SK-N-SH (cell line): ENCODE measurements around the gene MUC22. TPM values are rescaled to one million over a fixed set of nuclear protein-coding genes. Genes with fewer than 3 reads are reported as not detected.
"Not testable (repeated sequence)": the region's sequence is repeated elsewhere in the genome, so short reads cannot be mapped to it uniquely, and the experiment has no call there.

Source experiments
- CTCF ChIA-PET: fragments of 300-600, 350-600 bp; formaldehyde crosslinking; extraction: SDS; loops from one replicate; lab custom pipeline; 2021; lab: Yijun Ruan, JAX
- POLR2A ChIA-PET: fragments of 350-600 bp; sonication (Branson Sonifier 250); formaldehyde crosslinking; extraction: SDS; loops from one replicate; lab custom pipeline; 2020; ENCODE audit warnings: antibody characterized with exemption, inconsistent platforms; lab: Yijun Ruan, JAX
- DNase-seq: peaks from one replicate; pipeline ENCODE4 v3.0.0; 2012
- H2AFZ ChIP-seq: fragments of 200-600 bp; sonication (generic); 2 replicates; pipeline ENCODE4 v1.8.1; 2016; ENCODE audit warnings: antibody characterized with exemption, mild to moderate bottlenecking, low read depth
- H3F3A ChIP-seq: fragments of 200-600 bp; sonication (generic); replicated peaks from 2 replicates; pipeline ENCODE3; 2016; ENCODE audit warnings: antibody characterized with exemption, mild to moderate bottlenecking; ENCODE audit not compliant: insufficient read depth
- H3K27ac ChIP-seq, 2 experiments: fragments of 200-500 bp in 1 of 2; fragments of 200-600 bp in 1 of 2; sonication (Bioruptor generic) in 1 of 2; sonication (generic), shearing (Covaris generic) in 1 of 2; 2 replicates each; pipeline versions ENCODE4 v1.5.1 to v1.6.1; 2014 to 2016; ENCODE audit warnings: low read depth in 2 of 2, inconsistent platforms in 1 of 2, low read length in 1 of 2, mild to moderate bottlenecking in 1 of 2, mixed read lengths in 1 of 2
- H3K27me3 ChIP-seq: fragments of 200-600 bp; sonication (generic), shearing (Covaris generic); 2 replicates; pipeline ENCODE4 v1.6.1; 2016; ENCODE audit warnings: mixed run types; ENCODE audit not compliant: insufficient read depth
- H3K36me3 ChIP-seq, 2 experiments: fragments of 200-500 bp in 1 of 2; fragments of 200-600 bp in 1 of 2; sonication (Bioruptor generic) in 1 of 2; sonication (generic) in 1 of 2; replicated peaks in 1 of 2; 2 replicates each; pipeline versions ENCODE3 to v1.5.1; 2014 to 2016; ENCODE audit warnings: low read length in 1 of 2, mild to moderate bottlenecking in 1 of 2; ENCODE audit not compliant: insufficient read depth in 2 of 2, control insufficient read depth in 1 of 2
- H3K4me1 ChIP-seq, 2 experiments: fragments of 200-500 bp in 1 of 2; fragments of 200-600 bp in 1 of 2; sonication (Bioruptor generic) in 1 of 2; sonication (generic), shearing (Covaris generic) in 1 of 2; 2 replicates each; pipeline versions ENCODE4 v1.5.1 to v1.6.1; 2014 to 2016; ENCODE audit warnings: low read depth in 1 of 2, low read length in 1 of 2, mixed run types in 1 of 2; ENCODE audit not compliant: insufficient read depth in 2 of 2, control insufficient read depth in 1 of 2
- H3K4me2 ChIP-seq: fragments of 200-600 bp; sonication (generic), shearing (Covaris generic); 2 replicates; pipeline ENCODE4 v1.6.1; 2017; ENCODE audit warnings: mixed run types
- H3K4me3 ChIP-seq, 2 experiments: fragments of 200-500 bp in 1 of 2; fragments of 200-600 bp in 1 of 2; sonication (Bioruptor generic) in 1 of 2; sonication (generic), shearing (Covaris generic) in 1 of 2; 2 replicates each; pipeline versions ENCODE4 v1.5.1 to v1.8.1; 2014 to 2016; ENCODE audit warnings: low read depth in 2 of 2, inconsistent platforms in 1 of 2, low read length in 1 of 2, mild to moderate bottlenecking in 1 of 2, mixed read lengths in 1 of 2, moderate library complexity in 1 of 2
- H3K79me2 ChIP-seq: fragments of 200-600 bp; sonication (generic); 2 replicates; pipeline ENCODE4 v1.8.1; 2017; ENCODE audit warnings: mild to moderate bottlenecking; ENCODE audit not compliant: insufficient read depth
- H3K9ac ChIP-seq: fragments of 200-600 bp; sonication (generic); 2 replicates; pipeline ENCODE4 v1.6.1; 2017; ENCODE audit warnings: mixed run types
- H3K9me2 ChIP-seq: fragments of 200-600 bp; sonication (generic); 2 replicates; pipeline ENCODE4 v1.6.1; 2017; ENCODE audit warnings: mixed run types
- H3K9me3 ChIP-seq: fragments of 200-600 bp; sonication (generic); 2 replicates; pipeline ENCODE4 v1.6.1; 2017; ENCODE audit warnings: mixed run types, mild to moderate bottlenecking, moderate library complexity
- H4K20me1 ChIP-seq: fragments of 200-600 bp; sonication (generic); 2 replicates; pipeline ENCODE4 v1.6.1; 2017; ENCODE audit warnings: mild to moderate bottlenecking, mixed run types; ENCODE audit not compliant: insufficient read depth
- CHD2 ChIP-seq: fragments of 150-350 bp; IDR thresholded peaks from 2 replicates; pipeline ENCODE4 v1.6.1; 2018; ENCODE audit warnings: low read length; ENCODE audit not compliant: partially characterized antibody
- ELF1 ChIP-seq: IDR thresholded peaks from 2 replicates; pipeline ENCODE4 v1.4.0; 2012
- EP300 ChIP-seq, 2 experiments: IDR thresholded peaks; 2 replicates each; pipeline versions ENCODE4 v1.4.0 to v1.6.1; 2012; ENCODE audit warnings: borderline replicate concordance in 1 of 2, low read depth in 1 of 2, low read length in 1 of 2
- EZH2phosphoT487 ChIP-seq: fragments of 200-600 bp; sonication (generic); IDR thresholded peaks from 2 replicates; pipeline ENCODE4 v1.6.1; 2017; ENCODE audit warnings: low read depth, mixed run types, mild to moderate bottlenecking, antibody characterized with exemption, moderate library complexity, borderline replicate concordance
- FOSL2 ChIP-seq: IDR thresholded peaks from 2 replicates; pipeline ENCODE4 v1.4.0; 2012; ENCODE audit warnings: low read depth, mild to moderate bottlenecking, moderate library complexity, borderline replicate concordance
- FOXJ3 ChIP-seq: sonication (generic); formaldehyde crosslinking; IDR thresholded peaks from 2 replicates; pipeline ENCODE4 v1.5.1; 2020; ENCODE audit warnings: mild to moderate bottlenecking, missing genetic modification reagents
- FOXM1 ChIP-seq: IDR thresholded peaks from 2 replicates; pipeline ENCODE4 v1.4.0; 2012; ENCODE audit warnings: low read depth, mild to moderate bottlenecking
- GABPA ChIP-seq: IDR thresholded peaks from 2 replicates; pipeline ENCODE4 v1.4.0; 2012; ENCODE audit warnings: low read depth, mild to moderate bottlenecking
- GATA2 ChIP-seq: sonication (generic); formaldehyde crosslinking; IDR thresholded peaks from 2 replicates; pipeline ENCODE4 v1.5.0; 2020; ENCODE audit warnings: mild to moderate bottlenecking, missing genetic modification reagents
- IRF3 ChIP-seq: fragments of 150-350 bp; IDR thresholded peaks from 2 replicates; pipeline ENCODE4 v1.6.1; 2016; ENCODE audit warnings: mild to moderate bottlenecking, low read depth, low read length
- MAX ChIP-seq: IDR thresholded peaks from 2 replicates; pipeline ENCODE4 v1.4.0; 2012; ENCODE audit warnings: low read depth
- MEF2A ChIP-seq: IDR thresholded peaks from 2 replicates; pipeline ENCODE4 v1.4.0; 2012; ENCODE audit warnings: low read depth, borderline replicate concordance
- MXI1 ChIP-seq: IDR thresholded peaks from 2 replicates; pipeline ENCODE4 v1.6.1; 2012; ENCODE audit warnings: mild to moderate bottlenecking, low read depth, low read length, improper control_type of control experiment
- NRF1 ChIP-seq: IDR thresholded peaks from 2 replicates; pipeline ENCODE4 v1.6.1; 2012; ENCODE audit warnings: low read depth, mild to moderate bottlenecking, low read length
- PBX3 ChIP-seq: IDR thresholded peaks from 2 replicates; pipeline ENCODE4; 2012
- POLR2AphosphoS5 ChIP-seq: IDR thresholded peaks from 2 replicates; pipeline ENCODE4 v1.6.1; 2012; ENCODE audit warnings: low read depth, low read length
- RAD21 ChIP-seq: IDR thresholded peaks from 2 replicates; pipeline ENCODE4 v1.6.1; 2012; ENCODE audit warnings: mild to moderate bottlenecking, low read length
- RFX5 ChIP-seq: IDR thresholded peaks from 2 replicates; pipeline ENCODE4 v1.6.1; 2012; ENCODE audit warnings: mild to moderate bottlenecking, improper control_type of control experiment, low read length
- SMC3 ChIP-seq: IDR thresholded peaks from 2 replicates; pipeline ENCODE4 v1.6.1; 2012; ENCODE audit warnings: low read depth, low read length, improper control_type of control experiment
- TAF1 ChIP-seq: IDR thresholded peaks from 2 replicates; pipeline ENCODE4 v1.6.1; 2012; ENCODE audit warnings: low read depth, mild to moderate bottlenecking, low read length, moderate library complexity, borderline replicate concordance
- TCF12 ChIP-seq: IDR thresholded peaks from 2 replicates; pipeline ENCODE4 v1.4.0; 2012
- TEAD4 ChIP-seq: IDR thresholded peaks from 2 replicates; pipeline ENCODE4 v1.4.0; 2012; ENCODE audit warnings: mild to moderate bottlenecking, borderline replicate concordance; ENCODE audit not compliant: insufficient read depth
- USF2 ChIP-seq: fragments of 150-350 bp; IDR thresholded peaks from 2 replicates; pipeline ENCODE4 v1.6.1; 2017; ENCODE audit warnings: antibody characterized with exemption, low read length, low read depth, borderline replicate concordance
- YY1 ChIP-seq: IDR thresholded peaks from 2 replicates; pipeline ENCODE4 v1.4.0; 2012; ENCODE audit warnings: low read depth, mild to moderate bottlenecking
- WGBS: methylation state at CpG from one replicate; pipeline ENCODE4 v1.1.6; 2017; ENCODE audit warnings: low lambda C conversion rate; 5-methylcytosine and 5-hydroxymethylcytosine counted together
- polyA plus RNA-seq, 3 experiments: library from polyadenylated mRNA; depleted of rRNA; stranded (reverse); fragments of >200 nt; gene quantifications; 2 replicates each; pipeline ENCODE4 v1.2.3, GENCODE V29; 2012

The MUC22 gene
- polyA plus RNA-seq, 1 of the 3 experiments (the other 2 are of a cell fraction) = 0.12 TPM

- H3K9me2 ChIP-seq = no peaks in the 10 kb centered on the region
- no peak overlapping the region for H3K4me2 ChIP-seq
- ChIA-PET POLR2A (no interaction called here), CTCF (interaction anchor here (3.6 kb wide), 1 partner anchor 38 kb away, joined by 11 read pairs; no protein-coding TSS in a partner anchor)
- H4K20me1 ChIP-seq = no peaks in the 10 kb centered on the region
- no peaks in the 10 kb centered on the region for H3K79me2 ChIP-seq
- DNase-seq = no peak
- no peak overlapping the region for H3K9ac ChIP-seq
- 56% methylated on average over 6 of the region's 6 CpGs for WGBS
- 0 out of 4 replicates have a peak overlapping the region, but pooled peaks of 1 of the 2 experiments have one; percentile 36 for H3K27ac ChIP-seq
- H3K27me3 ChIP-seq = no peaks in the 10 kb centered on the region
- no peaks in the 10 kb centered on the region for H3K36me3 ChIP-seq
- H3K4me3 ChIP-seq = no peak overlapping the region
- no peaks in the 10 kb centered on the region for H3F3A ChIP-seq
- TF ChIP-seq SMC3 (no peak), MEF2A (no peak), TAF1 (no peak), FOXM1 (no peak), NRF1 (no peak), EP300 (IDR thresholded peaks at IDR 0.05; ENCODE audit: borderline replicate concordance in 1 of 2, low read depth in 1 of 2, low read length in 1 of 2) (no peak), MXI1 (no peak), RFX5 (no peak), EZH2phosphoT487 (no peak), GATA2 (CRISPR knock-in tag) (no peak), TEAD4 (no peak), CHD2 (no peak), FOXJ3 (no peak), ELF1 (no peak), TCF12 (peak; percentile 69), PBX3 (peak; percentile 72), RAD21 (no peak), FOSL2 (peak; percentile 58; the same call in 1 of the 2 replicates), POLR2AphosphoS5 (no peak), USF2 (no peak), GABPA (no peak), IRF3 (no peak), MAX (0 out of 2 replicates have a peak, but pooled peaks have one; percentile 40), YY1 (no peak)
- no peaks in the 10 kb centered on the region for H3K9me3 ChIP-seq
- no peaks in the 10 kb centered on the region; a peak in 1 of 4 replicates for H3K4me1 ChIP-seq
- no peak overlapping the region for H2AFZ ChIP-seq
Observed at GRCh38 chr6:31049518-31049917, 39.2 kb downstream of the MUC22 start.

GRCh38 chr6:31053187-31053586 is 42.9 kb downstream of the MUC22 start:
- H4K20me1 ChIP-seq, H3K27me3 ChIP-seq, DNase-seq, H3K9me2 ChIP-seq, H3F3A ChIP-seq, H3K36me3 ChIP-seq, H2AFZ ChIP-seq, H3K79me2 ChIP-seq, H3K4me2 ChIP-seq, H3K4me3 ChIP-seq, H3K9me3 ChIP-seq, H3K27ac ChIP-seq, POLR2A ChIA-PET, H3K9ac ChIP-seq: not testable (repeated sequence)
- peaks cover 0 to 15% of the 10 kb centered on the region in 2 experiments; a peak in 2 of 4 replicates for H3K4me1 ChIP-seq
- WGBS = 79% methylated on average over 4 of the region's 4 CpGs
- CTCF ChIA-PET = interaction anchor here (1.6 kb wide), 1 partner anchor 9 kb away, joined by 5 read pairs; no protein-coding TSS in a partner anchor
